HEK293 (cell line): ENCODE data around the gene CALHM1.

ENCODE experiments used
- EGR2 ChIP-seq: fragments of 450-650 bp; formaldehyde crosslinking; IDR thresholded peaks from 2 replicates; pipeline ENCODE4 v1.5.1; 2016; ENCODE audit warnings: low read depth, missing biosample characterization, missing genetic modification characterization
- GLIS1 ChIP-seq: fragments of 450-650 bp; formaldehyde crosslinking; IDR thresholded peaks from 2 replicates; pipeline ENCODE4 v1.5.1; 2016; ENCODE audit warnings: missing biosample characterization, missing genetic modification characterization
- IKZF3 ChIP-seq: fragments of 450-650 bp; IDR thresholded peaks from 2 replicates; pipeline ENCODE4 v1.5.0; 2018; ENCODE audit warnings: missing biosample characterization, mild to moderate bottlenecking, missing genetic modification characterization, moderate library complexity
- KLF7 ChIP-seq: fragments of 450-650 bp; formaldehyde crosslinking; IDR thresholded peaks from 2 replicates; pipeline ENCODE4 v1.5.1; 2016; ENCODE audit warnings: missing biosample characterization, missing genetic modification characterization, borderline replicate concordance
- SCRT1 ChIP-seq: fragments of 450-650 bp; formaldehyde crosslinking; IDR thresholded peaks from 2 replicates; pipeline ENCODE4 v1.5.1; 2016; ENCODE audit warnings: missing biosample characterization, missing genetic modification characterization, borderline replicate concordance
- SCRT2 ChIP-seq: fragments of 450-650 bp; formaldehyde crosslinking; IDR thresholded peaks from 2 replicates; pipeline ENCODE4 v1.5.1; 2016; ENCODE audit warnings: missing biosample characterization, missing genetic modification characterization
- YY2 ChIP-seq: fragments of 450-650 bp; formaldehyde crosslinking; IDR thresholded peaks from 2 replicates; pipeline ENCODE4 v1.5.1; 2016; ENCODE audit warnings: missing biosample characterization, missing genetic modification characterization
- ZBTB1 ChIP-seq: fragments of 450-650 bp; formaldehyde crosslinking; IDR thresholded peaks from 2 replicates; pipeline ENCODE4 v1.5.1; 2016; ENCODE audit warnings: missing biosample characterization, missing genetic modification characterization
- ZBTB48 ChIP-seq: fragments of 450-650 bp; formaldehyde crosslinking; IDR thresholded peaks from 2 replicates; pipeline ENCODE4 v1.5.1; 2016; ENCODE audit warnings: missing biosample characterization, missing genetic modification characterization
- ZEB2 ChIP-seq: fragments of 450-650 bp; formaldehyde crosslinking; IDR thresholded peaks from 2 replicates; pipeline ENCODE4 v1.5.1; 2016; ENCODE audit warnings: missing biosample characterization, missing genetic modification characterization
- ZFHX2 ChIP-seq: fragments of 450-650 bp; formaldehyde crosslinking; conservative IDR thresholded peaks from 2 replicates; pipeline ENCODE4 v1.5.1; 2016; ENCODE audit warnings: missing biosample characterization, missing genetic modification characterization
- ZNF138 ChIP-seq: fragments of 450-650 bp; formaldehyde crosslinking; IDR thresholded peaks from 2 replicates; pipeline ENCODE4 v1.5.1; 2016; ENCODE audit warnings: missing biosample characterization, missing genetic modification characterization, borderline replicate concordance
- ZNF174 ChIP-seq: fragments of 450-650 bp; formaldehyde crosslinking; IDR thresholded peaks from 2 replicates; pipeline ENCODE4 v1.5.0; 2017; ENCODE audit warnings: missing biosample characterization, mild to moderate bottlenecking, missing genetic modification characterization
- ZNF2 ChIP-seq: fragments of 450-650 bp; formaldehyde crosslinking; IDR thresholded peaks from 2 replicates; pipeline ENCODE4 v1.5.1; 2016; ENCODE audit warnings: missing biosample characterization, missing genetic modification characterization
- ZNF335 ChIP-seq: fragments of 450-650 bp; formaldehyde crosslinking; conservative IDR thresholded peaks from 2 replicates; pipeline ENCODE4 v1.5.1; 2016; ENCODE audit warnings: missing biosample characterization, missing genetic modification characterization
- ZNF366 ChIP-seq: fragments of 450-650 bp; formaldehyde crosslinking; conservative IDR thresholded peaks from 2 replicates; pipeline ENCODE4 v1.5.1; 2016; ENCODE audit warnings: missing biosample characterization, missing genetic modification characterization
- ZNF37A ChIP-seq: fragments of 450-650 bp; IDR thresholded peaks from 2 replicates; pipeline ENCODE4 v1.5.1; 2018; ENCODE audit warnings: missing biosample characterization, missing genetic modification characterization
- ZNF514 ChIP-seq: fragments of 450-650 bp; formaldehyde crosslinking; IDR thresholded peaks from 2 replicates; pipeline ENCODE4 v1.5.1; 2016; ENCODE audit warnings: missing biosample characterization, missing genetic modification characterization
- ZNF544 ChIP-seq: fragments of 450-650 bp; formaldehyde crosslinking; IDR thresholded peaks from 2 replicates; pipeline ENCODE4 v1.5.0; 2017; ENCODE audit warnings: missing biosample characterization, missing genetic modification characterization
- ZNF549 ChIP-seq: fragments of 450-650 bp; IDR thresholded peaks from 2 replicates; pipeline ENCODE4 v1.5.1; 2018; ENCODE audit warnings: missing biosample characterization, missing genetic modification characterization, mild to moderate bottlenecking, inconsistent platforms, moderate library complexity
- ZNF560 ChIP-seq: fragments of 450-650 bp; formaldehyde crosslinking; IDR thresholded peaks from 2 replicates; pipeline ENCODE4 v1.5.1; 2017; ENCODE audit warnings: missing biosample characterization, missing genetic modification characterization, borderline replicate concordance
- ZNF585B ChIP-seq: fragments of 450-650 bp; formaldehyde crosslinking; IDR thresholded peaks from 2 replicates; pipeline ENCODE4 v1.5.1; 2016; ENCODE audit warnings: missing biosample characterization, missing genetic modification characterization
- ZNF629 ChIP-seq: fragments of 450-650 bp; formaldehyde crosslinking; IDR thresholded peaks from 2 replicates; pipeline ENCODE4 v1.5.1; 2017; ENCODE audit warnings: missing biosample characterization, missing genetic modification characterization
- ZNF658 ChIP-seq: fragments of 450-650 bp; formaldehyde crosslinking; IDR thresholded peaks from 2 replicates; pipeline ENCODE4; 2016; ENCODE audit warnings: missing biosample characterization, missing genetic modification characterization
- ZNF670 ChIP-seq: fragments of 450-650 bp; formaldehyde crosslinking; IDR thresholded peaks from 2 replicates; pipeline ENCODE4 v1.5.1; 2016; ENCODE audit warnings: missing biosample characterization, missing genetic modification characterization, low read depth
- ZNF76 ChIP-seq: fragments of 450-650 bp; formaldehyde crosslinking; IDR thresholded peaks from 2 replicates; pipeline ENCODE4; 2016; ENCODE audit warnings: low read depth, missing biosample characterization, missing genetic modification characterization, borderline replicate concordance
- ZNF843 ChIP-seq: fragments of 450-650 bp; formaldehyde crosslinking; IDR thresholded peaks from 2 replicates; pipeline ENCODE4 v1.5.1; 2016; ENCODE audit warnings: missing biosample characterization, missing genetic modification characterization
- ZXDB ChIP-seq: fragments of 450-650 bp; formaldehyde crosslinking; IDR thresholded peaks from 2 replicates; pipeline ENCODE4 v1.5.1; 2016; ENCODE audit warnings: missing biosample characterization, missing genetic modification characterization
- TF ChIP-seq, protein P1 (sequence below): fragments of 450-650 bp; formaldehyde crosslinking; IDR thresholded peaks from 2 replicates; pipeline ENCODE4 v1.5.1; 2016; ENCODE audit warnings: missing biosample characterization, missing genetic modification characterization
- TF ChIP-seq, protein P2 (sequence below): fragments of 450-650 bp; formaldehyde crosslinking; IDR thresholded peaks from 2 replicates; pipeline ENCODE4 v1.5.0; 2017; ENCODE audit warnings: missing biosample characterization, missing genetic modification characterization, borderline replicate concordance
- TF ChIP-seq, protein P3 (sequence below): fragments of 450-650 bp; formaldehyde crosslinking; IDR thresholded peaks from 2 replicates; pipeline ENCODE4 v1.5.1; 2016; ENCODE audit warnings: missing biosample characterization, missing genetic modification characterization
- TF ChIP-seq, protein P4 (sequence below): fragments of 450-650 bp; formaldehyde crosslinking; IDR thresholded peaks from 2 replicates; pipeline ENCODE4 v1.5.1; 2016; ENCODE audit warnings: missing biosample characterization, missing genetic modification characterization

CALHM1 gene

DNA sequence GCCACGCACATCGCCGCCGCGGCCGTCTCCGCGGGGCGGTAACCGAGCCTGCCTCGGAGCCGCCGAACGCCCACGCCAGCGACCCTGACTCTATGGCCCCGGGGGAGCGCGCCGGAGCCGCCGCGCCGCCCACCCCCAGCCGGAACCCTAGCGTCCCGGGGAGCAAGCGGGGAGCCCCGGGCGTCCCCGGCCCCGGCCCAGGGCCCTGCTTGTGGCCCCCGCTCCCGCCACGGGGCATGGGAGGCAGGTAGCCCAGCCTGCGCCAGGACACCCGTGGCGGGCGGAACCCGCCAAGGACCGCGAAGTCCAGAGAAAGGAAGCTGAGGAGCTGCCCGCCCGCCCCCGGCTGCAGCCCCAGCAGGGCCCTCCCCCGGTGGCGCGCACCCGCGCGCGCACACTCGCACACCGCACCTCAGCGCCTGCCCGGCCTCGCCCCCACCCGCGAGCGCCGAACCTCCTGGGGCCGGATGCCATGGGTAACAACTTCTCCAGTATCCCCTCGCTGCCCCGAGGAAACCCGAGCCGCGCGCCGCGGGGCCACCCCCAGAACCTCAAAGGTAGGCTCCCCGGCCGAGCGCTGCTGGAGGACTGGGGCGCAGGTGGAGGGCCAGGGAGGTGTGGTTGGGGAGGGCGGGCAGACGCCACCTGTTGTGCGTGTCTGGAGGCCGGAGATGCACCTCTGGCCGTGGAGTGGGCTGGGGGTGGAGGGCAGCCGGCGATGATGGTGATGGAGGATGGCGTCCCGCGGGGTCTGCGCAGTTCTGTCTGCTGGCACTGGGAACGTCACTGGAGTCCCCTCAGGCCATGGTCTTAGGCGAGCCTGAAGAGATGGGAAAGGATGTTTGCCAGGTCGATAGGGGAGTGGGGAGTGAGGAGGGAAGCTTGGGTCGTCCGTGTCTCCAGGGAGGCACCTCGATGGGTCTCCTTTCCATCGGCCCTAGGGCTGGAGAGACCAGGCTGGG, 35.5 kb upstream of the CALHM1 start (continued):
- TF ChIP-seq, protein P1, sequence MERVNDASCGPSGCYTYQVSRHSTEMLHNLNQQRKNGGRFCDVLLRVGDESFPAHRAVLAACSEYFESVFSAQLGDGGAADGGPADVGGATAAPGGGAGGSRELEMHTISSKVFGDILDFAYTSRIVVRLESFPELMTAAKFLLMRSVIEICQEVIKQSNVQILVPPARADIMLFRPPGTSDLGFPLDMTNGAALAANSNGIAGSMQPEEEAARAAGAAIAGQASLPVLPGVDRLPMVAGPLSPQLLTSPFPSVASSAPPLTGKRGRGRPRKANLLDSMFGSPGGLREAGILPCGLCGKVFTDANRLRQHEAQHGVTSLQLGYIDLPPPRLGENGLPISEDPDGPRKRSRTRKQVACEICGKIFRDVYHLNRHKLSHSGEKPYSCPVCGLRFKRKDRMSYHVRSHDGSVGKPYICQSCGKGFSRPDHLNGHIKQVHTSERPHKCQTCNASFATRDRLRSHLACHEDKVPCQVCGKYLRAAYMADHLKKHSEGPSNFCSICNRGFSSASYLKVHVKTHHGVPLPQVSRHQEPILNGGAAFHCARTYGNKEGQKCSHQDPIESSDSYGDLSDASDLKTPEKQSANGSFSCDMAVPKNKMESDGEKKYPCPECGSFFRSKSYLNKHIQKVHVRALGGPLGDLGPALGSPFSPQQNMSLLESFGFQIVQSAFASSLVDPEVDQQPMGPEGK (tag by site-specific recombination): peak; percentile 91
- TF ChIP-seq ZNF549 (no peak), ZNF544 (tag by site-specific recombination) (no peak), ZNF585B (no peak), ZNF76 (tag by site-specific recombination) (peak; percentile 45; the same call in 1 of the 2 replicates), ZBTB1 (tag by site-specific recombination) (no peak), ZBTB48 (tag by site-specific recombination) (0 out of 2 replicates have a peak, but pooled peaks have one; percentile 15), ZNF366 (tag by site-specific recombination) (peak; percentile 31; the same call in 1 of the 2 replicates), ZEB2 (tag by site-specific recombination) (peak; percentile 67; the same call in 1 of the 2 replicates), SCRT1 (tag by site-specific recombination) (peak; percentile 95), ZNF629 (no peak), ZNF174 (tag by site-specific recombination) (no peak), ZFHX2 (peak; percentile 53), ZNF335 (tag by site-specific recombination) (peak; percentile 89), ZNF514 (no peak), GLIS1 (tag by site-specific recombination) (peak; percentile 94), ZNF843 (tag by site-specific recombination) (no peak), KLF7 (no peak), EGR2 (tag by site-specific recombination) (peak; percentile 32; the same call in 1 of the 2 replicates), ZNF670 (tag by site-specific recombination) (no peak), ZNF2 (tag by site-specific recombination) (peak; percentile 84), ZXDB (no peak), ZNF37A (tag by site-specific recombination) (no peak), ZNF658 (tag by site-specific recombination) (no peak), ZNF560 (tag by site-specific recombination) (no peak), IKZF3 (tag by site-specific recombination) (no peak), YY2 (no peak), SCRT2 (peak; percentile 99), ZNF138 (tag by site-specific recombination) (no peak)
- TF ChIP-seq, protein P2, sequence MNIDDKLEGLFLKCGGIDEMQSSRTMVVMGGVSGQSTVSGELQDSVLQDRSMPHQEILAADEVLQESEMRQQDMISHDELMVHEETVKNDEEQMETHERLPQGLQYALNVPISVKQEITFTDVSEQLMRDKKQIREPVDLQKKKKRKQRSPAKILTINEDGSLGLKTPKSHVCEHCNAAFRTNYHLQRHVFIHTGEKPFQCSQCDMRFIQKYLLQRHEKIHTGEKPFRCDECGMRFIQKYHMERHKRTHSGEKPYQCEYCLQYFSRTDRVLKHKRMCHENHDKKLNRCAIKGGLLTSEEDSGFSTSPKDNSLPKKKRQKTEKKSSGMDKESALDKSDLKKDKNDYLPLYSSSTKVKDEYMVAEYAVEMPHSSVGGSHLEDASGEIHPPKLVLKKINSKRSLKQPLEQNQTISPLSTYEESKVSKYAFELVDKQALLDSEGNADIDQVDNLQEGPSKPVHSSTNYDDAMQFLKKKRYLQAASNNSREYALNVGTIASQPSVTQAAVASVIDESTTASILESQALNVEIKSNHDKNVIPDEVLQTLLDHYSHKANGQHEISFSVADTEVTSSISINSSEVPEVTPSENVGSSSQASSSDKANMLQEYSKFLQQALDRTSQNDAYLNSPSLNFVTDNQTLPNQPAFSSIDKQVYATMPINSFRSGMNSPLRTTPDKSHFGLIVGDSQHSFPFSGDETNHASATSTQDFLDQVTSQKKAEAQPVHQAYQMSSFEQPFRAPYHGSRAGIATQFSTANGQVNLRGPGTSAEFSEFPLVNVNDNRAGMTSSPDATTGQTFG (tag by site-specific recombination): no peak
- TF ChIP-seq, protein P3, sequence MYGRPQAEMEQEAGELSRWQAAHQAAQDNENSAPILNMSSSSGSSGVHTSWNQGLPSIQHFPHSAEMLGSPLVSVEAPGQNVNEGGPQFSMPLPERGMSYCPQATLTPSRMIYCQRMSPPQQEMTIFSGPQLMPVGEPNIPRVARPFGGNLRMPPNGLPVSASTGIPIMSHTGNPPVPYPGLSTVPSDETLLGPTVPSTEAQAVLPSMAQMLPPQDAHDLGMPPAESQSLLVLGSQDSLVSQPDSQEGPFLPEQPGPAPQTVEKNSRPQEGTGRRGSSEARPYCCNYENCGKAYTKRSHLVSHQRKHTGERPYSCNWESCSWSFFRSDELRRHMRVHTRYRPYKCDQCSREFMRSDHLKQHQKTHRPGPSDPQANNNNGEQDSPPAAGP: peak; percentile 54; the same call in 1 of the 2 replicates
- TF ChIP-seq, protein P4, sequence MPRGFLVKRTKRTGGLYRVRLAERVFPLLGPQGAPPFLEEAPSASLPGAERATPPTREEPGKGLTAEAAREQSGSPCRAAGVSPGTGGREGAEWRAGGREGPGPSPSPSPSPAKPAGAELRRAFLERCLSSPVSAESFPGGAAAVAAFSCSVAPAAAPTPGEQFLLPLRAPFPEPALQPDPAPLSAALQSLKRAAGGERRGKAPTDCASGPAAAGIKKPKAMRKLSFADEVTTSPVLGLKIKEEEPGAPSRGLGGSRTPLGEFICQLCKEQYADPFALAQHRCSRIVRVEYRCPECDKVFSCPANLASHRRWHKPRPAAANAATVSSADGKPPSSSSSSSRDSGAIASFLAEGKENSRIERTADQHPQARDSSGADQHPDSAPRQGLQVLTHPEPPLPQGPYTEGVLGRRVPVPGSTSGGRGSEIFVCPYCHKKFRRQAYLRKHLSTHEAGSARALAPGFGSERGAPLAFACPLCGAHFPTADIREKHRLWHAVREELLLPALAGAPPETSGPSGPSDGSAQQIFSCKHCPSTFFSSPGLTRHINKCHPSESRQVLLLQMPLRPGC (tag by site-specific recombination): no peak
- TF ChIP-seq, all 188 proteins: peak for 31
